ACC112 (cell line): ENCODE measurements around the gene CALU.

Experiments used
- H2AFZ ChIP-seq: fragments of 200-600 bp; sonication (generic); one replicate; pipeline ENCODE4 v1.6.0; 2017; ENCODE audit warnings: antibody characterized with exemption, low read length; ENCODE audit not compliant: unreplicated experiment
- H3K27ac ChIP-seq: fragments of 200-600 bp; sonication (generic); 2 replicates; pipeline ENCODE4 v1.5.1; 2014; ENCODE audit warnings: low read depth, mild to moderate bottlenecking, antibody characterized with exemption, low read length, moderate library complexity
- H3K27me3 ChIP-seq: fragments of 200-600 bp; sonication (generic); 2 replicates; pipeline ENCODE4 v1.6.1; 2014; ENCODE audit warnings: mild to moderate bottlenecking, antibody characterized with exemption, low read length, moderate library complexity, mixed read lengths; ENCODE audit not compliant: insufficient read depth
- H3K36me3 ChIP-seq: fragments of 200-600 bp; sonication (generic); 2 replicates; pipeline ENCODE4 v1.6.1; 2016; ENCODE audit warnings: mild to moderate bottlenecking, antibody characterized with exemption, low read length, moderate library complexity, mixed read lengths; ENCODE audit not compliant: insufficient read depth
- H3K4me1 ChIP-seq: fragments of 200-600 bp; sonication (generic); one replicate; pipeline ENCODE4 v1.6.1; 2016; ENCODE audit warnings: low read length, mixed read lengths; ENCODE audit not compliant: insufficient read depth, unreplicated experiment, control insufficient read depth
- H3K4me3 ChIP-seq: fragments of 200-600 bp; sonication (generic); 2 replicates; pipeline ENCODE4 v1.5.1; 2014; ENCODE audit warnings: mild to moderate bottlenecking, low read depth, low read length
- H3K79me2 ChIP-seq: fragments of 200-600 bp; sonication (generic); one replicate; pipeline ENCODE4 v1.6.0; 2016; ENCODE audit warnings: low read length; ENCODE audit not compliant: control insufficient read depth, unreplicated experiment, insufficient read depth

CALU gene

GRCh38 chr7:128739048-128739962 lies at the start of gene CALU:
CALU (plus strand) TSS chr7:128739359; CDS start chr7:128748584, 9,225 bp downstream.
- H3K79me2 ChIP-seq = peaks cover 51% of the 10 kb centered on the region
- H3K4me3 ChIP-seq = peak within 1 kb of the TSS; percentile 89
- peaks cover 45% of the 10 kb centered on the region for H3K4me1 ChIP-seq
- peak within 1 kb of the TSS; percentile 17 for H2AFZ ChIP-seq
- peak within 1 kb of the TSS; percentile 94 for H3K27ac ChIP-seq
- H3K27me3 ChIP-seq = no peaks in the 10 kb centered on the region
- no peaks in the 10 kb centered on the region for H3K36me3 ChIP-seq

GRCh38 chr7:128691227-128691626 lies 47.9 kb upstream of the CALU start:
- Histone ChIP-seq H3K4me1 (no peaks in the 10 kb centered on the region), H3K27me3 (no peaks in the 10 kb centered on the region), H3K36me3 (0 out of 2 replicates have a peak, but pooled peaks cover 6% of the 10 kb centered on the region), H3K79me2 (no peaks in the 10 kb centered on the region), H3K4me3 (no peak overlapping the region), H2AFZ (no peak overlapping the region), H3K27ac (no peak overlapping the region)

GRCh38 chr7:128692623-128693270 lies 46.4 kb upstream of the CALU start:
- Histone ChIP-seq H3K27me3 (peaks cover 4% of the 10 kb centered on the region; the same call in 1 of the 2 replicates), H3K4me3 (no peak overlapping the region), H3K36me3 (no peaks in the 10 kb centered on the region), H3K79me2 (no peaks in the 10 kb centered on the region), H2AFZ (no peak overlapping the region), H3K27ac (no peak overlapping the region), H3K4me1 (no peaks in the 10 kb centered on the region)

GRCh38 chr7:128693373-128694015 lies 45.7 kb upstream of the CALU start:
- Histone ChIP-seq H3K36me3 (no peaks in the 10 kb centered on the region), H3K27ac (no peak overlapping the region), H3K79me2 (no peaks in the 10 kb centered on the region), H3K4me3 (no peak overlapping the region), H2AFZ (no peak overlapping the region), H3K27me3 (peaks cover 7% of the 10 kb centered on the region; the same call in 1 of the 2 replicates), H3K4me1 (no peaks in the 10 kb centered on the region)

- Histone ChIP-seq H2AFZ (no peak overlapping the region), H3K79me2 (no peaks in the 10 kb centered on the region), H3K4me3 (no peak overlapping the region), H3K27me3 (peaks cover 14% of the 10 kb centered on the region; the same call in 1 of the 2 replicates), H3K27ac (no peak overlapping the region), H3K4me1 (no peaks in the 10 kb centered on the region), H3K36me3 (no peaks in the 10 kb centered on the region)
Measured at GRCh38 chr7:128694738-128695137, 44.4 kb upstream of the CALU start.

- peak overlapping the region; percentile 75 for H3K4me3 ChIP-seq
Measured at GRCh38 chr7:128697302-128697905, 41.8 kb upstream of the CALU start.

GRCh38 chr7:128699196-128699712 lies 39.9 kb upstream of the CALU start:
- Histone ChIP-seq H3K27me3 (peaks cover 14% of the 10 kb centered on the region; the same call in 1 of the 2 replicates), H3K36me3 (no peaks in the 10 kb centered on the region), H3K4me1 (no peaks in the 10 kb centered on the region), H3K79me2 (no peaks in the 10 kb centered on the region), H3K4me3 (no peak overlapping the region), H3K27ac (no peak overlapping the region), H2AFZ (no peak overlapping the region)

More at GRCh38 chr7:128697302-128697905, 41.8 kb upstream of the CALU start:
- no peaks in the 10 kb centered on the region for H3K79me2 ChIP-seq
- H3K27ac ChIP-seq = no peak overlapping the region
- H3K4me1 ChIP-seq = no peaks in the 10 kb centered on the region
- H3K36me3 ChIP-seq = no peaks in the 10 kb centered on the region
- H2AFZ ChIP-seq = peak overlapping the region; percentile 76
- peaks cover 14% of the 10 kb centered on the region; the same call in 1 of the 2 replicates for H3K27me3 ChIP-seq

- Histone ChIP-seq H3K4me3 (no peak overlapping the region), H2AFZ (no peak overlapping the region), H3K27ac (no peak overlapping the region), H3K4me1 (no peaks in the 10 kb centered on the region), H3K79me2 (no peaks in the 10 kb centered on the region), H3K27me3 (peaks cover 14% of the 10 kb centered on the region; the same call in 1 of the 2 replicates), H3K36me3 (no peaks in the 10 kb centered on the region)
Measured at GRCh38 chr7:128699895-128700294, 39.3 kb upstream of the CALU start.

- H3K79me2 ChIP-seq = no peaks in the 10 kb centered on the region
- no peak overlapping the region for H2AFZ ChIP-seq
- no peaks in the 10 kb centered on the region for H3K36me3 ChIP-seq
- H3K4me3 ChIP-seq = no peak overlapping the region
- H3K27me3 ChIP-seq = peaks cover 14% of the 10 kb centered on the region; the same call in 1 of the 2 replicates
- no peaks in the 10 kb centered on the region for H3K4me1 ChIP-seq
- H3K27ac ChIP-seq = no peak overlapping the region
Measured at GRCh38 chr7:128701062-128701785, 37.9 kb upstream of the CALU start.
